Pancreas (tissue), 10 donors: ENCODE results near the gene CNTN5. TPM values are rescaled to one million over a fixed set of nuclear protein-coding genes. Genes with fewer than 3 reads are reported as not detected.

Experiments
- ATAC-seq, 4 donors: fragments of 200-7000 bp; cut with Tn5 transposase; one replicate each; pipeline versions ENCODE4 v1.8.0 to v1.9.1; 2020; ENCODE audit warnings: mild to moderate bottlenecking in 4 of 4, moderate library complexity in 4 of 4
- DNase-seq, 6 donors: peaks; one replicate each; pipeline ENCODE4 v3.0.0-alpha.2; 2020
- FAIRE-seq: peaks from 2 replicates; lab custom pipeline; 2012; peaks lifted over from hg19 to GRCh38; lab: Jason Lieb, UNC
- H3K27ac ChIP-seq, 4 donors: fragments of 200-600 bp; sonication (generic); 1 replicate in 3 of 4; 2 replicates in 1 of 4; pipeline versions ENCODE4 v1.5.0 to v1.8.0; 2020
- H3K27me3 ChIP-seq, 4 donors: fragments of 200-600 bp; one replicate each; pipeline ENCODE4 v1.8.0; 2021
- H3K36me3 ChIP-seq, 3 donors: fragments of 200-600 bp; sonication (generic) in 1 of 3; one replicate each; pipeline versions ENCODE4 v1.5.0 to v1.8.0; 2020 to 2021
- H3K4me1 ChIP-seq, 3 donors: fragments of 200-600 bp; one replicate each; pipeline ENCODE4 v1.8.0; 2021
- H3K4me3 ChIP-seq, 4 donors: fragments of 200-600 bp; sonication (generic) in 2 of 4; one replicate each; pipeline versions ENCODE4 v1.5.0 to v1.8.0; 2020 to 2021
- H3K9me3 ChIP-seq, 4 donors: fragments of 200-600 bp; one replicate each; pipeline ENCODE4 v1.8.0; 2021
- WGBS, 2 donors: extraction: QIAGEN DNeasy Blood & Tissue Kit; methylation state at CpG; one replicate each; pipeline ENCODE4 v1.1.7; 2013; 5-methylcytosine and 5-hydroxymethylcytosine counted together
- intact Hi-C, 3 donors: fragments of 100-400 bp; cut with DNase I; formaldehyde crosslinking; loops; one replicate each; pipeline versions ENCODE4 v1.11.1 to v1.14.2; 2022
- polyA plus RNA-seq, 2 donors: library from polyadenylated mRNA; stranded (reverse); fragments of 200-250 nt; gene quantifications; one replicate each; pipeline ENCODE4 v1.2.3, GENCODE V29; 2013
- total RNA-seq, 6 donors: library from RNA; stranded (reverse); fragmentation: NEBNext Ultra II Directional in 4 of 6; extraction: Animal tissue kit (Norgen Biotek cat#: 25700) in 4 of 6; gene quantifications; one replicate each; pipeline versions ENCODE4 v1.2.1 to v1.2.4, GENCODE V29; 2021 to 2023
- TF ChIP-seq, protein P1 (sequence below), 4 donors: fragments of 200-600 bp; sonication (generic) in 3 of 4; IDR thresholded peaks; one replicate each; pipeline versions ENCODE4 v1.5.0 to v1.8.0; 2021; ENCODE audit warnings: antibody characterized with exemption in 4 of 4
- donor health status: healthy with polysubstance abuse.
- donor health status: DM: no; HTN: no; CAD: no; lungs with moderate emphysema.
- donor health status: DM: no; HTN: no; CAD: no.
- donor health status: control.
- donor health status: control.
- donor health status: Bipolar disorder and iron deficiency.
- donor health status: DM: yes; HTN: yes; CAD: no.
- donor health status: DM: no; HTN: no; CAD: no.
- donor health status: DM: no; HTN: no; CAD: no.
- donor health status: DM: yes; HTN: yes; CAD: no.

The CNTN5 gene
- total and polyA plus RNA-seq, 8 donors = 0.11 to 1.2 (median 0.58) TPM

GRCh38 chr11:100316952-100317351 lies 1296.2 kb downstream of the CNTN5 start:
- H3K36me3 ChIP-seq = no peaks in the 10 kb centered on the region
- H3K9me3 ChIP-seq = no peaks in the 10 kb centered on the region
- no peak for DNase-seq
- H3K4me3 ChIP-seq = no peak overlapping the region
- intact Hi-C loops = no loop called here
- WGBS, 2 donors = 57 to 59% methylated on average over 3 of the region's 3 CpGs
- no peaks in the 10 kb centered on the region for H3K27me3 ChIP-seq
- FAIRE-seq = no peak
- H3K27ac ChIP-seq = no peak overlapping the region
- no peaks in the 10 kb centered on the region for H3K4me1 ChIP-seq
- TF ChIP-seq, protein P1, sequence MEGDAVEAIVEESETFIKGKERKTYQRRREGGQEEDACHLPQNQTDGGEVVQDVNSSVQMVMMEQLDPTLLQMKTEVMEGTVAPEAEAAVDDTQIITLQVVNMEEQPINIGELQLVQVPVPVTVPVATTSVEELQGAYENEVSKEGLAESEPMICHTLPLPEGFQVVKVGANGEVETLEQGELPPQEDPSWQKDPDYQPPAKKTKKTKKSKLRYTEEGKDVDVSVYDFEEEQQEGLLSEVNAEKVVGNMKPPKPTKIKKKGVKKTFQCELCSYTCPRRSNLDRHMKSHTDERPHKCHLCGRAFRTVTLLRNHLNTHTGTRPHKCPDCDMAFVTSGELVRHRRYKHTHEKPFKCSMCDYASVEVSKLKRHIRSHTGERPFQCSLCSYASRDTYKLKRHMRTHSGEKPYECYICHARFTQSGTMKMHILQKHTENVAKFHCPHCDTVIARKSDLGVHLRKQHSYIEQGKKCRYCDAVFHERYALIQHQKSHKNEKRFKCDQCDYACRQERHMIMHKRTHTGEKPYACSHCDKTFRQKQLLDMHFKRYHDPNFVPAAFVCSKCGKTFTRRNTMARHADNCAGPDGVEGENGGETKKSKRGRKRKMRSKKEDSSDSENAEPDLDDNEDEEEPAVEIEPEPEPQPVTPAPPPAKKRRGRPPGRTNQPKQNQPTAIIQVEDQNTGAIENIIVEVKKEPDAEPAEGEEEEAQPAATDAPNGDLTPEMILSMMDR (IDR thresholded peaks at IDR 0.05) = no peak
- no peak for ATAC-seq

DNA sequence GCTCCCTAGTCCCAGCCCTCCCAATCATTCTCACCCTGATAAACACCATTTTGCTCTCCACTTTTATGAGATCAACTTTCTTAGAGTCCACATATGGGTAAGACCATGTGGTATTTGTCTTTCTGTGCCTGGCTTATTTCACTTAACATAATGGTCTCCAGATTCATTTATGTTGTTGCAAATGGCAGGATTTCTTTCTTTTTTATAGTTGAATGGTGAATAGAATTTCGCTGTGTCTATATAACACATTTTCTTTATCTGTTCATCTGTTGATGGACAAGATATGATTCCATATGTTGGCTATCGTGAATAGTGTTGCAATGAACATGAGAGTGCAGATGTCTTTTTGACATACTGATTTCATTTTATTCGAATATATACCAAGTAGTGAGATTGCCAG lies 1298.9 kb downstream of the CNTN5 start:
- WGBS, 2 donors = 83 to 88% methylated on average over 3 of the region's 3 CpGs

DNA sequence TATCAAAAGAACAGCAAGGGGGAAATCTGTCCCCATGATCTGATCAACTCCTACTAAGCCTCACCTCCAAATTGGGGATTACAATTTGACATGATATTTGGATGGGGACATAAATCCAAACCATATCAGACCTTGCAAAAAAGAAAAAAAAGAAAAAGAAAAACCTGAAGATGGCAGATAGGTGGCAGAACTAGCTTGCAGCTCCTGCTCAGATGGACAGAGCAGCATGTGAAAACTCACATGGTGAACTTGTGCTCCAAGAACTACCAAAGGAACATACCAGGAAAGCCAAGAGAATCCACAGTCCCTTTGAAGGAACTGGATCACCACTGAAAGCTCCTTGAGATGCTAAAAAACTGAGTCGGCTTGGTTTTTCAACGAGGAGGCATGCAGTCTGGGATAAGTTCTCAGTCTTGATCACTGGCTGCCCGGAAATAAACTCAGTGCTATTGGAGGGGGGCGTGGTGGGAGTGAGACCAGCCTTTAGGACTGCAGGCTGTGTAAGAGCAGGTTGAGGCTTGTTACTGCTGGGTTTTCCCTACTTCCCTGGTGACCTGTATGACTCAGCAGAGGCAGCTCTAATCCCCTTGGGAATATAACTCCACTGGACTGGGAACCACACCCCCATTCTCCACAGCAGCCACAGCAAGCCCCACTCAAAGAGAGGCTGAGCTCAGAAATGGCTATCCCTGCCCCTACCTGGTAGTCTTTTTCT lies 1308.0 kb downstream of the CNTN5 start:
- H3K36me3 ChIP-seq = no peaks in the 10 kb centered on the region
- no peaks in the 10 kb centered on the region for H3K4me1 ChIP-seq
- FAIRE-seq (no peak), DNase-seq (no peak), ATAC-seq (no peak)
- 73 to 91% methylated on average over 4 of the region's 4 CpGs for WGBS, 2 donors
- TF ChIP-seq, protein P1 (IDR thresholded peaks at IDR 0.05) = no peak
- intact Hi-C loops = no loop called here
- H3K27ac ChIP-seq = no peak overlapping the region
- H3K4me3 ChIP-seq = no peak overlapping the region
- H3K9me3 ChIP-seq = no peaks in the 10 kb centered on the region
- H3K27me3 ChIP-seq = no peaks in the 10 kb centered on the region

More for the DNA sequence above, 1298.9 kb downstream of the CNTN5 start:
- no peaks in the 10 kb centered on the region for H3K36me3 ChIP-seq
- H3K9me3 ChIP-seq = no peaks in the 10 kb centered on the region
- TF ChIP-seq, protein P1 (IDR thresholded peaks at IDR 0.05) = no peak
- H3K4me1 ChIP-seq = no peaks in the 10 kb centered on the region
- ATAC-seq (no peak), DNase-seq (no peak), FAIRE-seq (no peak)
- no peak overlapping the region for H3K4me3 ChIP-seq
- intact Hi-C loops = no loop called here
- no peak overlapping the region for H3K27ac ChIP-seq
- H3K27me3 ChIP-seq = no peaks in the 10 kb centered on the region

DNA sequence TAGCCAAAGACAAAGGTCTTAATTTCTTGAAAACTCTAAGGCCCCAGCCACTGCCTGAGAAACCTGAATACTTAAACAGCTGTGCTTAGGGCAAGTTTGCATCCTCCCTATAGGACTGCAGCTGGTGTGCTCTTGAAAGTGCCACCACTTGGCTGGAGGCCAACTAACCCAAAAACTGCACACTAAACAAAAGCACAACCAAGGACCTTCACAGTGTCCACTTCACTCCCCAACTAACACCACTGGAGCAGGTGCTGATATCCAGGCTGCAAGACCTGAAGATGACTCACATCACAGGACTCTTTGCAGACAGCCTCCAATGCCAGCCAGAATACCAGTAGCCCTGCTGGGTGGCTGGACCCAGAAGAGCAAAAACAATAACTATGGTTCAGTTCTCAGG lies 1308.6 kb downstream of the CNTN5 start:
- H3K4me1 ChIP-seq = no peaks in the 10 kb centered on the region
- TF ChIP-seq, protein P1 (IDR thresholded peaks at IDR 0.05) = no peak
- DNase-seq (no peak), FAIRE-seq (no peak), ATAC-seq (no peak)
- no peaks in the 10 kb centered on the region for H3K9me3 ChIP-seq
- H3K4me3 ChIP-seq = no peak overlapping the region
- no peaks in the 10 kb centered on the region for H3K27me3 ChIP-seq
- H3K27ac ChIP-seq = no peak overlapping the region
- no peaks in the 10 kb centered on the region for H3K36me3 ChIP-seq
- intact Hi-C loops = no loop called here

DNA sequence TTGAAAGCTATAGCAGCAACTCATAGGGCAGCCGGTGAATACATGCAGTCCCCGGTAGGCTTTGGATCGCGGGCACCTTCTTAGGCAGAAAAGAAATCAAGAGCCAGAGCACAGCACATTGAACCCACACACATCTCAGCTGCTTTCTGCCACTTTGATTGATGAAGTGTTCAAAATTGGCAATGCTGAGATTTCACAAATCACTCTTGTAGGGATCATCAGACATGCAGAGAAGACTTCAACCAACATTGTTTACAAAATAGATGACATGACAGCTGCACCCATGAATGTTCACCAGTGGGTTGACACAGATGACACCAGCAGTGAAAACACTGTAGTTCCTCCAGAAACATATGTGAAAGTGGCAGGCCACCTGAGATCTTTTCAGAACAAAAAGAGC lies 1316.1 kb downstream of the CNTN5 start:
- peaks cover 0 to 7% (median 0%) of the 10 kb centered on the region in 3 donors for H3K4me1 ChIP-seq
- intact Hi-C loops = no loop called here
- no peaks in the 10 kb centered on the region for H3K36me3 ChIP-seq
- no peak overlapping the region for H3K4me3 ChIP-seq
- H3K27ac ChIP-seq = no peak overlapping the region
- ATAC-seq (no peak), FAIRE-seq (no peak), DNase-seq (no peak)
- TF ChIP-seq, protein P1 (IDR thresholded peaks at IDR 0.05) = no peak
- 69 to 91% methylated on average over 4 of the region's 4 CpGs for WGBS, 2 donors
- H3K27me3 ChIP-seq = no peaks in the 10 kb centered on the region
- H3K9me3 ChIP-seq = no peaks in the 10 kb centered on the region
